Epithelial cell of proximal tubule (primary cell): Measurements from ENCODE around the gene EPHA6. TPM values are rescaled to one million over a fixed set of nuclear protein-coding genes. Genes with fewer than 3 reads are reported as not detected.
A peak's percentile ranks its signal among the peaks of the same experiment; 100 is the strongest.

Experiments
- DNase-seq: peaks from one replicate; pipeline ENCODE4 v3.0.0-alpha.2; 2011; ENCODE audit warnings: low read depth
- H3K4me3 ChIP-seq: 2 replicates; pipeline ENCODE4 v1.5.1; 2011; ENCODE audit warnings: low read depth, mild to moderate bottlenecking, low read length
- total RNA-seq: library from RNA; depleted of rRNA; stranded (reverse); fragments of >200 nt; gene quantifications from 2 replicates; pipeline ENCODE4 v1.2.3, GENCODE V29; 2015
- TF ChIP-seq, protein P1 (sequence below): conservative IDR thresholded peaks from 2 replicates; pipeline ENCODE4 v1.5.1; 2012; ENCODE audit warnings: low read depth, mild to moderate bottlenecking, low read length

The EPHA6 gene
- total RNA-seq, 1 donor from 2014 or later: 0.46 TPM

DNA sequence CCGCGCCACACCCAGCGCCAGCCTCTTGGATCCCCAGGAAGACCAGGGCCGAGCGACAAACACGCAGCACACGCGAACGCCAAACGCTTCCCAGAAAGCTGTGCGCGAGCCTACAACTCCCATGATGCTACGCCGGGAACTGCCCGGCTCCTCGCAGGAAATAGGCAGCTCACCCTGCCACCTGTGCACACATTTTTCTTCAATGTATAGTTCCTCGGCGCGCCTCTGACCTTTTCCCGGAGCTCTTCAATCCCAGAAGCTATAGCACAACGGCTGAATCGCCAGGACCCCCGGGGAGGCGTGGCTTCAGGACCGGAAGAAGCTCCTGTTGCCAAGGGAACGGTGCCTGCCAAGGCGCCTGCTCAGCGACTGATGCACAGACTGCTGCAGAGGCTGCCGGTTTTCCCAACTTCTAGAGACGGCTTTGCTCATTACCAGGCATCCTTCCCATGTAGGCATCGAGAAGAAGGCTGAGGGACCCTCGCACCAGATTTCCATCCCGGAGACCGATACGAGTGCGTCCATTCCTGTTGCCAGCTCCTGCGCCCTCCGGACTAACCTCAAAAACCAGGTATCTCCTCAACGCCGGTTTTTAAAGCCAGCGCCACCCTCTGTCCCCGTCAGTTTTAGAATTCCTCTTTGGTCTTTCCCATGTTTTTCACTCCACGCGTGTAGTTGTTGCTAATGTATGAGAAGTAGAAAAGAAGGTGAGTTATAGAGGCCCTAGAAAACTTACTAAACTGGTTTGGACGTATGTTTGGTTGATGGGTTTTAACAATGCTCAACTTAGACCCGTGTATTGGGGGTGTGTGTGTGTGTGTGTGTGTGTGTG lies 950.2 kb downstream of the EPHA6 start, which contains the start of gene ARL6:
ARL6 (plus strand) TSS at position 352 of the 832 bp plus-strand sequence. CDS start 3,350 bp downstream, outside the sequence.
- peak within 1 kb of the TSS; percentile 97 for H3K4me3 ChIP-seq
- DNase-seq: peak; percentile 42
- TF ChIP-seq, protein P1, sequence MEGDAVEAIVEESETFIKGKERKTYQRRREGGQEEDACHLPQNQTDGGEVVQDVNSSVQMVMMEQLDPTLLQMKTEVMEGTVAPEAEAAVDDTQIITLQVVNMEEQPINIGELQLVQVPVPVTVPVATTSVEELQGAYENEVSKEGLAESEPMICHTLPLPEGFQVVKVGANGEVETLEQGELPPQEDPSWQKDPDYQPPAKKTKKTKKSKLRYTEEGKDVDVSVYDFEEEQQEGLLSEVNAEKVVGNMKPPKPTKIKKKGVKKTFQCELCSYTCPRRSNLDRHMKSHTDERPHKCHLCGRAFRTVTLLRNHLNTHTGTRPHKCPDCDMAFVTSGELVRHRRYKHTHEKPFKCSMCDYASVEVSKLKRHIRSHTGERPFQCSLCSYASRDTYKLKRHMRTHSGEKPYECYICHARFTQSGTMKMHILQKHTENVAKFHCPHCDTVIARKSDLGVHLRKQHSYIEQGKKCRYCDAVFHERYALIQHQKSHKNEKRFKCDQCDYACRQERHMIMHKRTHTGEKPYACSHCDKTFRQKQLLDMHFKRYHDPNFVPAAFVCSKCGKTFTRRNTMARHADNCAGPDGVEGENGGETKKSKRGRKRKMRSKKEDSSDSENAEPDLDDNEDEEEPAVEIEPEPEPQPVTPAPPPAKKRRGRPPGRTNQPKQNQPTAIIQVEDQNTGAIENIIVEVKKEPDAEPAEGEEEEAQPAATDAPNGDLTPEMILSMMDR: peak; percentile 17

DNA sequence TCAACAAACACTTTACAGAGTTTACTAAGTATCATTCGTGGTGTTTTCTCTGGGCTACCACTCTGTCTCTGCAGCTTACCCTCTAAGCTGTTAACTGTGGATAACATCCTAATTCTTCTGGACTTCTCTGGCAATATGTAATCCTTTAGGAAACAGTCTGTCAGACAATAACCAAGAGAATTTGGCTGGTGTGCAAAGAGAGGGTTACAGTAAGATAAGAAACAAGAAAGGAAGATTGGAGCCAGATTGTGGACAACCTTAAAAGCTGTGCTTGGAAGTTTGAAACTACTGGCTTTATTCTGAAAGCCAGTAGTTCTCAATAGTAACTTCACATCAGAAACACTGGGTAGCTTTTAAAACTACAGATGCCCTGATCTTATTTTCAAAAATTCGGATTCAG lies 950.9 kb downstream of the EPHA6 start:
- H3K4me3 ChIP-seq: peak overlapping the region; percentile 97
- DNase-seq: no peak
- TF ChIP-seq, protein P1: no peak

GRCh38 chr3:97772926-97773325 lies 958.5 kb downstream of the EPHA6 start:
- DNase-seq: no peak
- TF ChIP-seq, protein P1: no peak
- H3K4me3 ChIP-seq: no peak overlapping the region

DNA sequence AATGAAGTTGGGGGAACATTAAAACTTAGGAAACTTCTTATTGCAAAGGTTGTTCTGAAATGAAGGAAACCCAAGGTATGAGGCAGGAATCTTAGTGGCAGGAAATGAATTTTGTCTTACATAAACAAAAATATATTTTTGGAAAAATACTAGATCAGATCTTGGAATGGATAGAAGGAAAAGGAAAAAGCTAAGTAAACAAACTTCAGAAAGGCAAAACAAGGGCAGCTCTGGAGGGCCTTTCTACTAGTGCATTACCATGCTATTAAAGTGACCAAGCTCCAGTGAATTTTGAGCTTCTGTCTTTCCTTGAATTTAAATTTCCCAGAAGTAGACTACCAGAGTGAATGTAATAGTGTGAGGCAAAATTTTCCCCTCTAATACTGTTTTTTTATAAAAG lies 963.8 kb downstream of the EPHA6 start:
- TF ChIP-seq, protein P1: no peak

GRCh38 chr3:97793420-97794019 lies 979.1 kb downstream of the EPHA6 start:
- TF ChIP-seq, protein P1: peak; percentile 84
- no peak overlapping the region for H3K4me3 ChIP-seq
- DNase-seq: peak; percentile 15

More for the DNA sequence above, 963.8 kb downstream of the EPHA6 start:
- no peak overlapping the region for H3K4me3 ChIP-seq
- DNase-seq: no peak

GRCh38 chr3:97795951-97796350 lies 981.6 kb downstream of the EPHA6 start:
- TF ChIP-seq, protein P1: no peak
- no peak overlapping the region for H3K4me3 ChIP-seq
- DNase-seq: no peak
